Stimulated activated CD8-positive, alpha-beta memory T cell treated with anti-CD3 and anti-CD28 coated beads, Interleukin-12 subunit alpha, Interleukin-12 subunit beta, amount 100 ng/mL, for 4 hours (primary cell): ENCODE measurements around the gene NAA80.
"Not testable (repeated sequence)": the region's sequence is repeated elsewhere in the genome, so short reads cannot be mapped to it uniquely, and the experiment has no call there.

Experiments
- DNase-seq: peaks from one replicate; pipeline ENCODE4 v3.0.0-alpha.2; 2020; ENCODE audit warnings: low read depth

Gene NAA80

GRCh38 chr3:50269977-50270413, 29.2 kb downstream of the NAA80 start:
- no peak for DNase-seq

- no peak for DNase-seq
Measured at GRCh38 chr3:50269460-50269859, 29.7 kb downstream of the NAA80 start.

- no peak for DNase-seq
Measured at GRCh38 chr3:50268703-50269451, 30.3 kb downstream of the NAA80 start, which contains the start of gene SEMA3B. Gene SEMA3B (plus strand): TSS chr3:50269147. CDS start chr3:50269241, 94 bp downstream.

- DNase-seq: no peak
Measured at GRCh38 chr3:50268276-50268675, 30.9 kb downstream of the NAA80 start.

- DNase-seq: no peak
Measured at GRCh38 chr3:50267280-50267913, 31.8 kb downstream of the NAA80 start.

- DNase-seq: no peak
Measured at GRCh38 chr3:50266836-50267235, 32.4 kb downstream of the NAA80 start.

- DNase-seq: no peak
Measured at GRCh38 chr3:50266017-50266416, 33.2 kb downstream of the NAA80 start.

GRCh38 chr3:50265571-50265970, 33.6 kb downstream of the NAA80 start:
- no peak for DNase-seq

- DNase-seq: no peak
Measured at GRCh38 chr3:50264964-50265485, 34.2 kb downstream of the NAA80 start.

GRCh38 chr3:50264383-50264963, 34.7 kb downstream of the NAA80 start:
- DNase-seq: no peak

GRCh38 chr3:50263478-50264382, 35.5 kb downstream of the NAA80 start:
- no peak for DNase-seq

GRCh38 chr3:50262778-50263177, 36.4 kb downstream of the NAA80 start:
- no peak for DNase-seq

GRCh38 chr3:50262200-50262599, 37.0 kb downstream of the NAA80 start:
- not testable (repeated sequence) for DNase-seq

GRCh38 chr3:50261505-50261904, 37.7 kb downstream of the NAA80 start:
- DNase-seq: no peak

- no peak for DNase-seq
Measured at GRCh38 chr3:50260942-50261441, 38.2 kb downstream of the NAA80 start.

- peak; percentile 71 for DNase-seq
Measured at GRCh38 chr3:50260027-50260941, 38.9 kb downstream of the NAA80 start.

GRCh38 chr3:50259432-50260026, 39.7 kb downstream of the NAA80 start:
- DNase-seq: no peak

- DNase-seq: no peak
Measured at GRCh38 chr3:50258979-50259378, 40.2 kb downstream of the NAA80 start.

GRCh38 chr3:50258029-50258680, 41.0 kb downstream of the NAA80 start:
- no peak for DNase-seq
